SJCRH30 (cell line): ENCODE data around the gene MCM3. TPM values are rescaled to one million over a fixed set of nuclear protein-coding genes. Genes with fewer than 3 reads are reported as not detected.
A peak's percentile ranks its signal among the peaks of the same experiment; 100 is the strongest.

Source experiments
- DNase-seq, 2 experiments: peaks; one replicate each; pipeline ENCODE4 v3.0.0-alpha.2; 2015 to 2020
- H3K27ac ChIP-seq: fragments of 250-450 bp; sonication (Bioruptor Pico); 2 replicates; pipeline ENCODE4 v1.5.1; 2020; ENCODE audit warnings: mild to moderate bottlenecking, moderate library complexity
- H3K27me3 ChIP-seq: fragments of 250-450 bp; sonication (Bioruptor Pico); 2 replicates; pipeline ENCODE4 v1.5.1; 2020; ENCODE audit warnings: mild to moderate bottlenecking, moderate library complexity
- H3K36me3 ChIP-seq: fragments of 250-450 bp; sonication (Bioruptor Pico); 2 replicates; pipeline ENCODE4 v1.5.1; 2020; ENCODE audit warnings: mild to moderate bottlenecking, moderate library complexity
- H3K4me1 ChIP-seq: fragments of 250-450 bp; sonication (Bioruptor Pico); 2 replicates; pipeline ENCODE4 v1.5.1; 2020; ENCODE audit warnings: mild to moderate bottlenecking, moderate library complexity
- H3K4me3 ChIP-seq: fragments of 250-450 bp; sonication (Bioruptor Pico); 2 replicates; pipeline ENCODE4 v1.5.1; 2020; ENCODE audit warnings: mild to moderate bottlenecking, moderate library complexity
- H3K9me3 ChIP-seq: fragments of 250-450 bp; sonication (Bioruptor Pico); replicated peaks from 2 replicates; pipeline ENCODE4 v1.5.1; 2020; ENCODE audit warnings: mild to moderate bottlenecking, moderate library complexity
- total RNA-seq: library from RNA; depleted of rRNA; stranded (reverse); fragments of >200 nt; shearing (Covaris generic); gene quantifications from 2 replicates; pipeline ENCODE4 v1.2.3, GENCODE V29; 2014; rRNA removed

Gene MCM3
- 153 and 155 TPM in 2 replicates for total RNA-seq

DNA sequence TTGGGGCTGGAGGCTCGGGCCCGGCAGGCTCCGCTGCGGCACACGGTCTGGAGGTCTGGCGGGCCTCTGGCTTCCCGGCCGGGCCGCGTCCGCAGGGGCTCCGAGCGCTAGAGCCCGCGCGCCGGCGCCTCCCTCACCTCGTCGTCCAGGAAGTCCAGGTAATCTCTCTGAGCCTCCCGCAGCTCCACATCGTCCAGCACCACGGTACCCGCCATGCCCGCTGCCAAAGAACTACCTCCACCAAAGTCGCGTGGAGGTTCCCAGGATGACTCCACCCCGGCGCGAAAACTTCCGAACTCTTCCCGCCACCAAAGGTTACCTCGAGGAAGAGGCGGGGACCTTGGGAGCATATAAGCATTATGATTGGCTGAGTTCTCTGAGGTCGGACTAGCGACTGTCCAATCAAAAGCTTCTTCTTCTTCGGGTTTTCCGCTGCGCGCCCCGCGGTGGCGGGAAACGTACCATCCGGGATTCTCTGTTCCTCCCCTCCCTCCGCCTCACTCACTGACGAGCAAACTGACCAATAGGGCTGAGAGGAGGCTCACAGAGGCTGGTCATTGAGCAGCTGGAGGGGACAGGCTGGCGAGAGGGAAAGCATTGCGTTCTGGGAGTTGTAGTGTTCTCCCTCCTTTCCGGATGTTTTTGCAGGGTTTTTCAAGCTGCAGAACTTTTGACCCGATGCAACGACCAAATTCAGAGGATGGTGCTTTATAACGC is at the start of gene MCM3:
Gene MCM3, minus strand, starts transcription at position 283 of the 717 bp plus-strand sequence. Its CDS starts 68 bp downstream, at position 215.
- no peaks in the 10 kb centered on the region for H3K9me3 ChIP-seq
- DNase-seq, result peak; percentile 97 to 98
- peaks cover 28% of the 10 kb centered on the region for H3K36me3 ChIP-seq
- peak within 1 kb of the TSS; percentile 79 for H3K4me3 ChIP-seq
- peak within 1 kb of the TSS; percentile 90 for H3K27ac ChIP-seq
- no peaks in the 10 kb centered on the region for H3K27me3 ChIP-seq
- no peaks in the 10 kb centered on the region; the same call in 1 of the 2 replicates for H3K4me1 ChIP-seq

DNA sequence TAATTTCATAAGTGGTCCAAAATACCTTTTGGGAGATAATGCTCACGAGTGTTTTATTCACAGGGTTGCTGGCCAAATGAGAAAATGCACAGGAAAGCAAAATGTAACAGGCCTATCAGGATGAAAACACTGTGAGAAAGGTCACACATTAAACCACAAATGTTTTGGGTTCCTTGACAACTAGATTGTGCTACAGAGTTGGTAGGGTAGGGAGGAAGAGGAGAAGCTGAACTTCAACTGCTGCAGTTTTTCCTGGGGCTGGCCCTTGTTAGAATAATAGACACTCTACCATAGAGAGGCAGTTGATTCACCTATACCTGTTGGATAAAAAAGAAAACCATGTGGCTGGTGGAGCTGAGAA is 49.3 kb upstream of the MCM3 start:
- H3K4me3 ChIP-seq, result no peak overlapping the region
- no peaks in the 10 kb centered on the region for H3K36me3 ChIP-seq
- H3K27me3 ChIP-seq, result no peaks in the 10 kb centered on the region
- no peak for DNase-seq
- H3K4me1 ChIP-seq, result peaks cover 20% of the 10 kb centered on the region; the same call in 1 of the 2 replicates
- no peaks in the 10 kb centered on the region for H3K9me3 ChIP-seq
- H3K27ac ChIP-seq, result no peak overlapping the region

DNA sequence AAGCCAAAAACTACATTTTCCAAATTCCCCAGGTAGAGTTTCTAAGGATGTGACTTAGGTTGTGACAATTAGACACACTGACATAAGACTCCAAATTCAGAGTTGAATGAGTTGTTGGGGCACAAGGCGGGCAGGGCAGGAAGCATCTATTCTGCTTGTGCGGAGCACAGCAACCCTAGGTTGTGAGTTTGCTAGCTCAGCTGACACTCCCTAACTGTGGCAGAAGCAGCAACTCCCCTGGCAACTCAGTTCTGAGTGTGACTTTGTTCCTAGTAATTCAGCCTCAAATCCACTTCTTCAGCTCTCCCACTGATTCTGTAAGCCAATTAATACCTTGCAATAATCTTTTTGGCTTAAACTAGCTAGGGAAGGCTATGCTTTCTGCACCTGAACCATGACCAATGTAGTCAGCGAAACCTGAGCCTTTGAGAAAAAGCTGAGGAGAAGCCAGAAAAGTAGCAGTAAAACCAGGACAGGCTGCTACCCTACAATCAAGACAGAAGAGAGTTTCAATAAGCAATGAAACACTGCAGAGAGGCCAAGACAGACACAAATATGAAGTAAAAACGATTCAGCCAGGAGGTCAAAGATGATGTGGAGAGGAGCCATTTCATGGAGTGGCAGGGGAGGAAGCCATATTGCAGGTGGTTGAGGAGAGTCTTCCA is 47.4 kb upstream of the MCM3 start:
- Histone ChIP-seq H3K9me3 (no peaks in the 10 kb centered on the region), H3K27ac (no peak overlapping the region), H3K36me3 (no peaks in the 10 kb centered on the region), H3K27me3 (no peaks in the 10 kb centered on the region), H3K4me3 (no peak overlapping the region), H3K4me1 (peaks cover 20% of the 10 kb centered on the region; the same call in 1 of the 2 replicates)
- peak in 1 of 2 experiments; percentile 34 for DNase-seq

DNA sequence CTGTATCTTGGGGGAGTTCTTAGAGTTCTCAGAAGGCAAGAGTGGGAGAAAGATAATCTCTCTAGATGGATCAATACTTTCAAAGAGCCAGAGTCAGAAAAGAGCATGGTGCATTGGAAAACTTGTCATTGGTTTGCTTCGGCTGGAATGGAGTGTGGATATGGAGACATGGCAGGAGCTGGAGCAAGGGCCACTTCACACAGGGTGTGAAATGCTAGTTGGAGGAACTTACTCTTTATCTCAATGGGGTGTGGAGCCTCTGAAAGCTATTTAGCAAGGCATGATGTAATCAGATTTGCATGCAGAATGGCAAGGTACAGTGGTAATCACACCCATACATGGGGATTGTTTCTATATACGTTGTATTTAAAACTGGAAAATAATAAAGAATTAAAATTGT is 45.9 kb upstream of the MCM3 start:
- H3K27ac ChIP-seq, result no peak overlapping the region
- no peak overlapping the region for H3K4me3 ChIP-seq
- H3K4me1 ChIP-seq, result peaks cover 20% of the 10 kb centered on the region; the same call in 1 of the 2 replicates
- H3K27me3 ChIP-seq, result no peaks in the 10 kb centered on the region
- H3K9me3 ChIP-seq, result no peaks in the 10 kb centered on the region
- H3K36me3 ChIP-seq, result no peaks in the 10 kb centered on the region
- no peak for DNase-seq

DNA sequence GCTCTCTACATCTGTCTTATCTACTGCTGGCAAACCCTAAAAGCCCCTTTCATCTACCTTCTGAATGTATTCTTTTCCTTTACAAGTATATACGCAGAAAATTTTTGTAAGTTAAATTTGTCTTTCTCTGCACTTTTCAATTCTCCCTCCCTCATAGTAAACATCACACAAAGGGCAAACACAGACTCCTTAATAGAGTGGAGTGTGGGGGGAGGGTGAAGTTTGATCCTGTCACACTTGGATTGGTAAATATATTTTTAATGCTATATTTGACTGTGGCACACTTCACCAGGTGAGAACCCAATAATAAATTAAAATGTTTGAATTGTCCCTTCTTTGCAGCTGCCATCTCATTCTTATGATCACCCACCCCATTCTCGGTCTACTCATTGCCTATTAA is 44.2 kb upstream of the MCM3 start:
- no peaks in the 10 kb centered on the region for H3K9me3 ChIP-seq
- H3K36me3 ChIP-seq, result no peaks in the 10 kb centered on the region
- H3K4me3 ChIP-seq, result no peak overlapping the region
- no peak for DNase-seq
- H3K27me3 ChIP-seq, result no peaks in the 10 kb centered on the region
- no peak overlapping the region for H3K27ac ChIP-seq
- peaks cover 16% of the 10 kb centered on the region; the same call in 1 of the 2 replicates for H3K4me1 ChIP-seq

DNA sequence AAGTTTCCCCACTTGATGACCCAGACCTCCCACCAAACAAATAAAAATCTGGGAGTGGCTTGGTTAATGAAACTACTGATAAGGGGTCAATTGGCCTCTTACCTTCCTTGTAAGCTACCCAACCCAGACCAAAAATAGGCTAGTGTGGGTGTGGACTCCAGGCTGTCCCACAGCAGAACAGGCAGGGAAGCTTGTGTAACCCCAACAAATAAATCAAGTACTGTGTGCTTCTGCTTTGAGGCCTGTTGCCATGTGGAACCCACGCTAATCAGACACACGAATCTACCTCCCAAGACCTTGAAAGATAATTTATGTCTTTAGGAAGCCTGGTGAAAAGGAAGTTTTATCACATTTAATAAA is 43.7 kb upstream of the MCM3 start:
- H3K4me3 ChIP-seq, result no peak overlapping the region
- no peaks in the 10 kb centered on the region for H3K36me3 ChIP-seq
- no peak overlapping the region for H3K27ac ChIP-seq
- H3K4me1 ChIP-seq, result peaks cover 13% of the 10 kb centered on the region; the same call in 1 of the 2 replicates
- H3K9me3 ChIP-seq, result no peaks in the 10 kb centered on the region
- DNase-seq, result no peak
- no peaks in the 10 kb centered on the region for H3K27me3 ChIP-seq

DNA sequence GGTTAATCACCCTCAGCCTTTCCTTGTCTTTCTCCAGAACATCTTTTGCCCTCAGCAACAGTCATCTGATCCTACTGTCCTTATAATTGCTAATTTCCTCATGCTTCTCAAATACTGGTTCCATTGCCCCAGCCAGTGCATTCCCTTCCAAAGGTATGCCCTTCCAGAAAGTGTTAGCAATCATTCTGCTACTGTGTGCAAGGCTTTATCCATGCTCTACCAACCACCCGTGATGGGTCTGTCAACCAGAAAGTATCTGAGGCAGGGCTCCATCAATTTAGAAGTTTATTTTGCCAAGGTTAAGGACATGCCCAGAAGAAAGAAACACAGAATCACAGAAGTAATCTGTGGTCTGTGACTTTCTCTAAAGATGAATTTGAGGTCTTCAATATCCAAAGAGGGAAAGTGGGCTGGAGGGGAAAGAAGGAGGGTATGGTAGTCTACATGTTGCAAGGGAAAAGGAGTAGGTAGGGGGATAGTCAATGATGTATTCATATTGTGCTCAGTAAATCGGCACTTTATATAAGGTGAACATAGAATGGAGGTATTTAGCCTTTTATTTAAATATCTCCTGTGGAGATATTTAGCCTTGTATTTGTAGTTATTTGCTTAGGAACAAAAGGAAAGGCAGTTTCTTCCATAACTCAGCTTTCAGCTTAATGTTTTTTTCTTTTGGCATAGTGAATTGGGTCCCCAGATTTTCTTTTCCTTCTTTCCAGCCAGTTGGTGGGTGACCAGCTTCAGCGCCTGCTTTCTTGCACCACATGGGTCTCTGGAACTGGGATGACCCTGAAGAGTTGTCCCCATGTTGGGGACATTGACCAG is 42.2 kb upstream of the MCM3 start:
- Histone ChIP-seq H3K27me3 (no peaks in the 10 kb centered on the region), H3K27ac (no peak overlapping the region), H3K4me3 (no peak overlapping the region), H3K9me3 (no peaks in the 10 kb centered on the region), H3K36me3 (no peaks in the 10 kb centered on the region), H3K4me1 (peaks cover 4% of the 10 kb centered on the region; the same call in 1 of the 2 replicates)
- no peak for DNase-seq

DNA sequence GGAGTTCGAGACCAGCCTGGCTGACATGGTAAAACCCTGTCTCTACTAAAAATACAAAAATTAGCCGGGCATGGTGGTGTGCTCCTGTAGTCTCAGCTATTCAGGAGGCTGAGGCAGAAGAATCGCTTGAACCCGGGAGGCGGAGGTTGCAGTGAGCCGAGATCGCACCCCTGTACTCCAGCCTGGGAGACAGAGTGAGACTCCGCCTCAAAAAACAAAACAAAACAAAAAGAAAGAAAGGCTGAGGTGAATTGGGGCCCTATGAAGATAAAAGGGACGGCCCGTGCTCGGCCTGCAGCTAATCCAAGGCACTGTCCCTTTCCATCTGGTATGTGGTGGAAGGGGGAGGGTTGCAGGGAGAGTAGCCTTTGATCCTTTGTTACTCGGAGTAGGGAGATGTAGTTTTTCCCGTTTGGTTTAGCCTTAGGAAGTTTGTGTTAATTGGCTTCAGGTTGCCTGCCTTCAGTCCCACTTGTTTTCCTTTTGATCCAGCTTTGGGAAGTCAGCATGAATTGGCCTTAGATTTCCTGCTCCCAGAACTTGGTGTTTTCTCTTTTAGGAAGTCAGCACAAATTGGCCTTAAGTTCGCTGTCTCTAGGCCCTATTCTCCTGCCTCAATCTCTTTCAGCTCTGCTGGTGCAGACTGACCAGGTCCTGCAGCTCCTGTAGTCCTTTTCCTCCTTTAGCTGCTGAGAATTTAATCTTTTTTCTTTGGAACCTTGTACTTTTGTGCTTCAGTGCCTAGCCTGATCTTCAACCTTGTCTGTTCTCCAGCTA is 41.3 kb upstream of the MCM3 start:
- DNase-seq, result no peak
- Histone ChIP-seq H3K36me3 (no peaks in the 10 kb centered on the region), H3K4me1 (no peaks in the 10 kb centered on the region), H3K9me3 (no peaks in the 10 kb centered on the region), H3K27me3 (no peaks in the 10 kb centered on the region), H3K27ac (no peak overlapping the region), H3K4me3 (no peak overlapping the region)

DNA sequence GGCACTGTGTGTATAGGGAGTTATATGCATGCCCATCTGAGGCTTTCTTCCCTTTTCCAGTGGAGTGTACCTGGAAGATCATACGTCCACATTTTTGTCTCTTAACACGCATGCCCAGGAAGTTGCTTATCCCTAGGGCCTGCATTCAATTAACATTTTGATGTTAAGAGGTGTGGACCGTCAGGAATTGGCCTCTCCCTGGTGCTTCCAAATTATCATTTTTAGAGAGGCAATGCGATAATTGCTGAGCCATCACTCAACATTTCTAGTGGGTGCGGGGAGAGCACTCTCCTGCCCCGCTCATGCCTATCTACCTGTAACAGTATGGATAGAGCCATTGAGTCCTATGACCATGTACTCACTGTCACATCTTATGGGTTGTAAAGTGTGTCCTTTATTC is 39.6 kb upstream of the MCM3 start:
- no peaks in the 10 kb centered on the region for H3K9me3 ChIP-seq
- no peaks in the 10 kb centered on the region for H3K27me3 ChIP-seq
- no peaks in the 10 kb centered on the region for H3K36me3 ChIP-seq
- H3K4me3 ChIP-seq, result no peak overlapping the region
- no peaks in the 10 kb centered on the region for H3K4me1 ChIP-seq
- no peak for DNase-seq
- no peak overlapping the region for H3K27ac ChIP-seq

DNA sequence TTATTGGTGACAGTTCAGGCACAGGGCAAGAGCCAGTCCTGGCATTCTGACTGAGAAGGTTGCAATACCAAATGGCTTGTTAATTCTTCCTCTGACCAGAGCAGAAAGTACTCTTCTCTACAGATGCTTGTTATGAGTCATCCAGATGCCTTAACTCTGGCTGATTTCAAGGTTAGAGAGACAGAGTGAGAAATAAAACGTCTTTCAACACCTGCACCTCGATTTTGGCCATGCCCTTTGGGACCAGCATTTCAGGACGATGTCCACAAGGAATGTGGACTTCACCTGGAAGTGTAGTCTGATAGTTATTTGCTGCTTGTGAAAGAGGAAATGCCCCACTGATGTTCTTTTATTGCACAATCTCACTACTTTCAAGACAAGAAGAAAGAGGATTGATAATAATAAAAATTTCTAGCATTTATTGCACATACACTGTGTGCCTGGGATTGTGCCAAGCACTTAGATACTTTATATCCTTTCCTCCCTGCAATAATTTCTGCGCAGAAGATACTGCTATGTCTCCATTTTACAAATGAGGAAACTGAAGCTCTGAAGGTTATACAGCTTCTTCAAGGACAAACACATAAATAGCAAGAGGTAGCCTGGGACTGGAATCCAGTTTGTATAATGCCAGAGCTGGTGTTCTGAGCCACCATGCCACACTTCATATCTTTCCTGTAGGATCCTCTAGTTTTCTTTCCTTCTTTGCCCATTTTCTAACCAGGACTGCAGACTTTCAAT is 33.5 kb upstream of the MCM3 start:
- Histone ChIP-seq H3K36me3 (no peaks in the 10 kb centered on the region), H3K27me3 (no peaks in the 10 kb centered on the region), H3K27ac (no peak overlapping the region), H3K4me3 (no peak overlapping the region), H3K9me3 (no peaks in the 10 kb centered on the region), H3K4me1 (no peaks in the 10 kb centered on the region)
- DNase-seq, result no peak

DNA sequence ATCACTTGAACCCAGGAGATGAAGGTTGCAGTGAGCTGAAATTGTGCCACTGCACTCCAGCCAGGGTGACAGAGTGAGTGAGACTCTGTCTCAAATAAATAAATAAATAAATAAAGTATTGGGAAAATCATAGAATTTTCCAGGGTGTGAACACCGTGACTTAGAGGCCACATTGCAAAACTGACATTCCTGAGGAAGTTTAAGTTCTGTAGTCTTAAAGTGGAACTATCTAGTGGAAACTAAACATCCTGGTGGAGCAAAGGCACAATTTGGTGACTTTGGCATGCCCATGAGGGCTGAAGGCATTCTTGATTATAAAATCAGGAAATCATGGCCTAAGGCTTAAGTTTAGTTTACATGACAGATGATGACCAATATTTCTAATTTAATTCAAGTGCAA is 32.7 kb upstream of the MCM3 start:
- Histone ChIP-seq H3K9me3 (no peaks in the 10 kb centered on the region), H3K36me3 (no peaks in the 10 kb centered on the region), H3K4me3 (no peak overlapping the region), H3K27me3 (no peaks in the 10 kb centered on the region), H3K4me1 (no peaks in the 10 kb centered on the region), H3K27ac (no peak overlapping the region)
- no peak for DNase-seq

DNA sequence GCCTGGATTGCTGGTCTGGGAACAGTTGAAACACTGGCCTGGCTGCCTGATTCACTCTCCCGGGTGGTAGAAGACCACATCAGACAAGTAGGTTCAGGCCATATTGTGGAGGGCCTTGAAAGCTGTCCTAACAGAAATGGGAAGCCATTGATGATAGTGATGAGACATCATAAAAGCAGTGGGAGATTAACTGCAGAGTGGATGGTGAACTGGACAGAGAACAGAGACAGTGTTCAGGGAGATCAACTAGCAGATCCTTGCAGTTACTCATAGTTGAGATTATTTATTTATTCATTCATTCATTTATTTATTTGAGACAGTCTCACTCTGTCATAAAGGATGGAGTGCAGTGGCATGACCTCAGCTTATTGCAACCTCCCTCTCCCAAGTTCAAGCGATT is 30.2 kb upstream of the MCM3 start:
- Histone ChIP-seq H3K4me3 (no peak overlapping the region), H3K27ac (no peak overlapping the region), H3K9me3 (no peaks in the 10 kb centered on the region), H3K27me3 (no peaks in the 10 kb centered on the region), H3K36me3 (no peaks in the 10 kb centered on the region), H3K4me1 (no peaks in the 10 kb centered on the region)
- no peak for DNase-seq

DNA sequence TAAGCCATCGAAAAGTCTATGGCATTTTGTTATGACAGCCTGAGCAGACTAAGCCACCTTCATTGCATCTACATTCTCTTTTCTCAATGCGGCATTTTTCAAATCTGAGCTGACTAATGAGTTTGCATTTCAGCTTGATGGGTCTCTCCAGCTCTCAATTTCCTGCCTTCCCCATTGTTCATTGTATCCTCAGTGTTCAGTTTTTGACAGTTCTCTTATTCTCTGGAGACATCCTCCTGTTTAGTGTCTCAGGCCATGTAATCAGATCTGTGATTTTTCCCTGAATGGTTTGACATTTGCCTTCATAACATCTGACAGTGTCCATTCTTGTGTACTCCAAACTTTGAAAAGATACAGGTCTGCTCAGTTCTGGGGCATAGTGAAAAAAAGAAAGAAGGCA is 27.9 kb upstream of the MCM3 start:
- H3K4me3 ChIP-seq, result no peak overlapping the region
- no peaks in the 10 kb centered on the region for H3K36me3 ChIP-seq

DNA sequence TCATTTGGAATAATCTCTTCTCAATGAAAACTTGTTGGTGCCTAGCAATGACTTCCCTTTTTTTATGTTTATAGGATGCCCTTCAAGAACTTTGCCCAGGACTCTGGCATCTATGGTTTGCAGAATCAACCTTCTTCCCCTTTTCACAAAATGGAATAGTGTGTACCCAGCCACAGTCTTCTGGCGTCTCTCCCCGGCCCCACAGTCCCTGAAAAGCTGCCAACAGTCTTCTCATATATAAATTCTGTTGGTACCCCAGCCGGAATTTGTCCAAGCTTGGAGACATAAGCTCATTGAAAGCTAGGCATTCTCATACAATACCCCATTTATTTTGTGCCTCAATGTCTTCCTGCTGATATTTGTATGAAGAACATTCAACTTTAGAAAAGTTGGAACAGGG is 26.4 kb upstream of the MCM3 start:
- H3K36me3 ChIP-seq, result no peaks in the 10 kb centered on the region
- no peaks in the 10 kb centered on the region for H3K27me3 ChIP-seq

More for the DNA sequence above, 27.9 kb upstream of the MCM3 start:
- Histone ChIP-seq H3K9me3 (no peaks in the 10 kb centered on the region), H3K4me1 (no peaks in the 10 kb centered on the region), H3K27ac (no peak overlapping the region), H3K27me3 (no peaks in the 10 kb centered on the region)
- DNase-seq, result no peak

More for the DNA sequence above, 26.4 kb upstream of the MCM3 start:
- DNase-seq, result no peak
- H3K27ac ChIP-seq, result no peak overlapping the region
- no peak overlapping the region for H3K4me3 ChIP-seq
- H3K9me3 ChIP-seq, result no peaks in the 10 kb centered on the region
- H3K4me1 ChIP-seq, result no peaks in the 10 kb centered on the region
